Activated naive CD8-positive, alpha-beta T cell treated with anti-CD3 and anti-CD28 coated beads, Interleukin-2, amount 10 ng/mL, durations not matched to agents 7 days and 5 days (primary cell): ENCODE data around the gene KSR2. TPM values are rescaled to one million over a fixed set of nuclear protein-coding genes. Genes with fewer than 3 reads are reported as not detected.
"Not testable (repeated sequence)": the region's sequence is repeated elsewhere in the genome, so short reads cannot be mapped to it uniquely, and the experiment has no call there.

ENCODE experiments used
- ATAC-seq: fragments of 150-1000 bp; cut with Tn5 transposase; one replicate; pipeline ENCODE4 v1.10.0; 2021; ENCODE audit warnings: low read depth, moderate library complexity
- POLR2A ChIA-PET: fragments of 350-600 bp; sonication (Branson Sonifier 250); formaldehyde crosslinking; loops from one replicate; lab custom pipeline; 2021; ENCODE audit warnings: antibody characterized with exemption; lab: Charles Lee
- DNase-seq: peaks from one replicate; pipeline ENCODE4 v3.0.0; 2021
- H3K27ac Mint-ChIP-seq: one replicate; pipeline ENCODE4 v1.8.0; 2022; ENCODE audit warnings: mild to moderate bottlenecking, mixed read lengths
- H3K27me3 Mint-ChIP-seq: one replicate; pipeline ENCODE4 v1.8.0; 2022; ENCODE audit warnings: mild to moderate bottlenecking, moderate library complexity, mixed read lengths
- H3K36me3 Mint-ChIP-seq: one replicate; pipeline ENCODE4 v1.8.0; 2021; ENCODE audit warnings: mild to moderate bottlenecking, mixed read lengths
- H3K4me1 Mint-ChIP-seq: one replicate; pipeline ENCODE4 v1.8.0; 2021; ENCODE audit warnings: mixed read lengths
- H3K4me3 Mint-ChIP-seq: one replicate; pipeline ENCODE4 v1.8.0; 2022; ENCODE audit warnings: mild to moderate bottlenecking, moderate library complexity, mixed read lengths
- H3K9me3 Mint-ChIP-seq: one replicate; pipeline ENCODE4 v1.8.0; 2021; ENCODE audit warnings: mixed read lengths
- total RNA-seq, 2 experiments: library from RNA; stranded (reverse); gene quantifications; one replicate each; pipeline ENCODE4 v1.2.3, GENCODE V29; 2021

KSR2 gene
- total RNA-seq, 2 experiments from 2014 or later: not detected

DNA sequence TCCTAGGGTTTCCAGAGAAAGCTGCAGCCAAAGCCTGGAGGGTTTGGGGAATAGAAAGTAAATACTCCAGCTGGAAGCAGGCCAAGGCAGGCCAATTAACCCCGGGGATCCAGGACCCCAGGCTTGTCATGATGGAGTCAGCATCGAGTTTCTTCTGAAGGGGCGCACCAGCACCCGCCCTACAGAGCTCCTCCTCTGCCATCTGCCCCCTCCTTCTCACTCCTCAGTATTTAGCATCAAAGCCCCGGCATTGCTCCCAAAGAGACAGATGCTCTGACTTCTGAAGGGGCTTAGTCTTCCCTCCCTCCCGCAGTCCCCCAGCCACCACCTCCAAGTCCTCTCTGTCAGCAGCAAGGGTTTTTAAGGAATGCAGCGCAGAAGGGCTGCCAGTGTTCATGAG is 322.3 kb downstream of the KSR2 start:
- no peaks in the 10 kb centered on the region for H3K36me3 Mint-ChIP-seq
- no peaks in the 10 kb centered on the region for H3K4me1 Mint-ChIP-seq
- H3K27ac Mint-ChIP-seq: no peak overlapping the region
- ATAC-seq (no peak), DNase-seq (no peak)
- peaks cover 3% of the 10 kb centered on the region for H3K9me3 Mint-ChIP-seq
- H3K4me3 Mint-ChIP-seq: no peak overlapping the region
- POLR2A ChIA-PET: no interaction called here
- no peaks in the 10 kb centered on the region for H3K27me3 Mint-ChIP-seq

DNA sequence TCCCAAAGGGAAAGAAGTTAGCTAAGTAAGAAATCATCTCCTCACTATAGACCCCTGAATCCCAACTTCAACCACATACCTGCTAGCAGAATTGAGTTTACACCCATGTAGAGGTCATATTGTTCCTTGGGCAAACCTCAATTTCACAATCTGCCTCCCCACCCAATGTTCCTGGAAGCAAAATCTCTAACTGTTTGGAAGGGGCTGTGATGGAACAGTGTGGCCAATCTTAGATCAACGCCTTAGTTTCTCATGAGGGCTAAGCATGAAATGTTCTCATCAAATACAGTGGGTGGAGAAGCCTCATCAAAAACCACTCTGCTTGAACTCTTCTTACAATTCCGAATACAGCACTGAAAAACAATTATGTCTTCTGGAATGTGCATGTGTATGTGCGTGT is 323.3 kb downstream of the KSR2 start:
- no peak for DNase-seq
- no peaks in the 10 kb centered on the region for H3K27me3 Mint-ChIP-seq
- no peak for ATAC-seq
- no peaks in the 10 kb centered on the region for H3K9me3 Mint-ChIP-seq
- H3K4me1 Mint-ChIP-seq: no peaks in the 10 kb centered on the region
- H3K27ac Mint-ChIP-seq: no peak overlapping the region
- H3K4me3 Mint-ChIP-seq: no peak overlapping the region
- POLR2A ChIA-PET: no interaction called here
- no peaks in the 10 kb centered on the region for H3K36me3 Mint-ChIP-seq

GRCh38 chr12:117643971-117644370 is 324.8 kb downstream of the KSR2 start:
- H3K27me3 Mint-ChIP-seq: no peaks in the 10 kb centered on the region
- DNase-seq (no peak), ATAC-seq (no peak)
- no peak overlapping the region for H3K4me3 Mint-ChIP-seq
- H3K36me3 Mint-ChIP-seq: no peaks in the 10 kb centered on the region
- H3K9me3 Mint-ChIP-seq: no peaks in the 10 kb centered on the region
- H3K4me1 Mint-ChIP-seq: no peaks in the 10 kb centered on the region
- H3K27ac Mint-ChIP-seq: no peak overlapping the region
- POLR2A ChIA-PET: no interaction called here

DNA sequence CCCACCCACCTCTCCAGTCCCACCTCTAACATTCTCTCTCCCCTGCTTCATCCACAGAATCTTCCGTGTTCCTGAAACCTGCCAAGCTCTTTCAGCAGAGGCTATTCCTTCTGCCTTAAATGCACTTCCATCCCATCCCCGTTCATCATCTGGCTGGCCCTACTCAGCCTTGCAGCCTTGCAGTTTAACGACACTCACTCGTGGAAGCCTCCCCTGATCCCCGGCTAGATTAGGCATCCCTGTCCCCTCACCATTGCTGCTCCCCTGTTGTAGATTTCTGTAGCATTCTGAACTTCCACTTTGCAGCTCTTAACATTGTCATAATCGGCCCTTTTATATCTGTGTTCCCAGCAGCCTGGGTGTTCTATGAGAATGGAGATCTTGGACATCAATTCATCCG is 326.9 kb downstream of the KSR2 start:
- no peak for DNase-seq
- H3K27ac Mint-ChIP-seq: no peak overlapping the region
- no peak overlapping the region for H3K4me3 Mint-ChIP-seq
- H3K4me1 Mint-ChIP-seq: no peaks in the 10 kb centered on the region
- H3K36me3 Mint-ChIP-seq: no peaks in the 10 kb centered on the region
- POLR2A ChIA-PET: no interaction called here
- H3K9me3 Mint-ChIP-seq: peaks cover 2% of the 10 kb centered on the region
- no peak for ATAC-seq
- H3K27me3 Mint-ChIP-seq: no peaks in the 10 kb centered on the region

DNA sequence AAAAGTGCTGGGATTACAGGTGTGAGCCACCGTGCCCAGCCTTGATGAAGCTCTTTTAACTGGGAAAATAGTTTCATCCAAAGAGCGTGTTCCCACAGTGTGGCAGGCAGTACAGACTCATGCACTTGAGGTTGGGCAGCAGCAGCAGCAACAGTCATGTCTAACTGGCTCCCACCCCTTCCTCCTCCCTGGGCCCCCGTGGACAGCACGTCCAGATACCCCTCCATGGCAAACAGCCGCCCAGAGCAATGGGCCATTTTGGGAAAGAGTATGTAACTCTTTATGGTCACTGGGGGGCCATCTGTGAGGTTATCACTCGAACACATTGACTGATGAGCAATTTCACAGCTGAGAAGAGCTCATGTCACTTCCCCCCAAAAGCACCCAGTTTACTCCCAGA is 328.3 kb downstream of the KSR2 start:
- no peaks in the 10 kb centered on the region for H3K36me3 Mint-ChIP-seq
- peaks cover 4% of the 10 kb centered on the region for H3K9me3 Mint-ChIP-seq
- no peak overlapping the region for H3K4me3 Mint-ChIP-seq
- ATAC-seq (no peak), DNase-seq (no peak)
- H3K4me1 Mint-ChIP-seq: no peaks in the 10 kb centered on the region
- H3K27ac Mint-ChIP-seq: no peak overlapping the region
- no peaks in the 10 kb centered on the region for H3K27me3 Mint-ChIP-seq
- POLR2A ChIA-PET: no interaction called here

- H3K27me3 Mint-ChIP-seq: no peaks in the 10 kb centered on the region
- DNase-seq: no peak
- H3K4me3 Mint-ChIP-seq: no peak overlapping the region
- ATAC-seq: no peak
- H3K36me3 Mint-ChIP-seq: no peaks in the 10 kb centered on the region
- H3K27ac Mint-ChIP-seq: no peak overlapping the region
- peaks cover 3% of the 10 kb centered on the region for H3K9me3 Mint-ChIP-seq
- no peaks in the 10 kb centered on the region for H3K4me1 Mint-ChIP-seq
- POLR2A ChIA-PET: no interaction called here
Observed at GRCh38 chr12:117629454-117629853, 339.3 kb downstream of the KSR2 start.

- DNase-seq, ATAC-seq, H3K4me3 Mint-ChIP-seq, H3K9me3 Mint-ChIP-seq, POLR2A ChIA-PET, H3K27ac Mint-ChIP-seq, H3K27me3 Mint-ChIP-seq, H3K4me1 Mint-ChIP-seq, H3K36me3 Mint-ChIP-seq: not testable (repeated sequence)
Observed at GRCh38 chr12:117628711-117629110, 340.1 kb downstream of the KSR2 start.

DNA sequence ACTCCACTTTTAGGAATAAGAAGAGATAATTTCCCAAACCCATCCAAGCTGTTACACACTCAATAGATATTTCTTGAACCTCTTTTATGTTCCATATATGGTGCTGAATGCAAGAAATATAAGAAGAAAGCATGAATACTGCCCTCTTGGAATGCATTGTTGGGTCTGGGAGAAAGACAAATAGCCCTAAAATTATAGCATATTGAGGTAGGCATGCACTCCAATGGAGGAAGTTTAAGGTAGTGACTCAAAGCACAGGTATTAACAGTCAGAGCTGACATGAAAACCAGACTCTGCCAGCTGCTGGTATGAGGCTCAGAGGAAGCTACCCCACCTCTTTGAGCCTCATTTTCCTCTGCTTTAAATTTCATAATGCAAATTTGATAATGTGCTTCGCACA is 346.0 kb downstream of the KSR2 start:
- POLR2A ChIA-PET: no interaction called here
- Mint-ChIP-seq H3K9me3 (peaks cover 5% of the 10 kb centered on the region), H3K36me3 (no peaks in the 10 kb centered on the region), H3K4me1 (no peaks in the 10 kb centered on the region), H3K27ac (no peak overlapping the region), H3K27me3 (no peaks in the 10 kb centered on the region), H3K4me3 (no peak overlapping the region)
- DNase-seq: no peak
- ATAC-seq: no peak

DNA sequence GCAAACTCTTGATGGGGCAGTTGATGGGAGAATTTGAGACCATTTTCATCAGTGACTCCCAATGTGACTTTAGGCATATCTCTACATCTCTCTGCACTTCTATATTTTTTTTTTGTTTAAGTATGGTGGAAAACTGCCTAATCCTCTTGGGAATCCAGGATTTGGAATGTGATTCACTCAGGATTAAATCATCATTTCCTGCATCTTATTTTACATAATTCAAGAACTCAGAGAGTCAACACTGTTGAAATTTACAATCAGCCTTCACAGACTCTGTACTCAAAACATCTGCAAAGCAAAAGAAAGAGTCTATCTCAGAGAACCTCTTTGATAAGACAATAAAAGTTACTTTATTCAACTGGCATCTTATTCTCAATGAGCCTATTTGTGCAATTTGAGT is 346.7 kb downstream of the KSR2 start:
- Mint-ChIP-seq H3K4me3 (no peak overlapping the region), H3K27ac (no peak overlapping the region), H3K9me3 (peaks cover 5% of the 10 kb centered on the region), H3K27me3 (no peaks in the 10 kb centered on the region), H3K36me3 (no peaks in the 10 kb centered on the region), H3K4me1 (no peaks in the 10 kb centered on the region)
- DNase-seq (no peak), ATAC-seq (no peak)
- POLR2A ChIA-PET: no interaction called here

DNA sequence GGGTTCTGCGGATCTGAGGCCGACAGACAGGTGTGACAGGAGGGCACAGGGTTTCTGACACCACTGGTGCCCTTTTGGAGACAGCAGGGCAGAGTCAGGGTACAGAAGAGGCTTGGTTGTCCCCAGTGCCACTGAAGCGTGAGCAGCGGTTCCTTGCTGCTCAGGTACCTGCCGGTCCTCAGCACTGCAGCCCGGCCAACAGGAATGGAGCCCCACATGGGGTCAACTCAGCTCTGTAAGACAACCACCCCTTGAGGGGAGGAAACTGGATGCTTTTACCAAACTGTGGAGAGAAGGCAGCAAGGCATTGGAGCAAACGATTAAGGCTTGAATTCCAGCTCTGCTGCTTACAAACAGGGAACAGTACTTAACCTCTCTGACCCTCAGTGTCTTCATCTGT is 361.0 kb downstream of the KSR2 start:
- Mint-ChIP-seq H3K27ac (no peak overlapping the region), H3K9me3 (no peaks in the 10 kb centered on the region), H3K27me3 (no peaks in the 10 kb centered on the region), H3K4me3 (no peak overlapping the region), H3K36me3 (no peaks in the 10 kb centered on the region), H3K4me1 (no peaks in the 10 kb centered on the region)
- no peak for ATAC-seq
- POLR2A ChIA-PET: no interaction called here
- no peak for DNase-seq

DNA sequence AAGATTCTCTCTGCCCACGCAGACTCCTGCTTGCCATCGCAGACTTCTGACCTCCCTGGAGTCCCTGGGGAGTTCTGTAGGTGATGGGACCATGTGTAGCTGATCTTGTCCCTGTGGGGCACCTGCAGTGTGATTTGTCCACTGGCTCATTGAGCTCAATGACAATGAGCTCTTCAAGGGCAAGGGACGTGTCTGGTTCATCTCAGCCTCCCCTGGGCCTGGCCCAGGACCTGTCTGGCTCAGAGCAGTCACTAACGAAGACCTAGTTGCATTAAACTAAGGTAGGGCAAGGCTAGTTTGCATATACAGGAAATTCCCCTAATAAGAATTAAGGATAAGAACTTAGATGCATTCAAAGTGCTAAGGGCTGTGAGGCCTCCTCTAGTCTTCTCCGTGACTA is 361.8 kb downstream of the KSR2 start:
- H3K4me3 Mint-ChIP-seq: no peak overlapping the region

GRCh38 chr12:117606024-117606423 is 362.8 kb downstream of the KSR2 start:
- POLR2A ChIA-PET: no interaction called here
- no peaks in the 10 kb centered on the region for H3K36me3 Mint-ChIP-seq
- H3K4me3 Mint-ChIP-seq: no peak overlapping the region
- DNase-seq: no peak
- ATAC-seq: no peak
- no peak overlapping the region for H3K27ac Mint-ChIP-seq
- H3K4me1 Mint-ChIP-seq: no peaks in the 10 kb centered on the region
- H3K9me3 Mint-ChIP-seq: no peaks in the 10 kb centered on the region
- H3K27me3 Mint-ChIP-seq: no peaks in the 10 kb centered on the region

More for the DNA sequence above, 361.8 kb downstream of the KSR2 start:
- POLR2A ChIA-PET: no interaction called here
- Mint-ChIP-seq H3K27me3 (no peaks in the 10 kb centered on the region), H3K27ac (no peak overlapping the region), H3K4me1 (no peaks in the 10 kb centered on the region), H3K9me3 (no peaks in the 10 kb centered on the region), H3K36me3 (no peaks in the 10 kb centered on the region)
- DNase-seq: no peak
- no peak for ATAC-seq

DNA sequence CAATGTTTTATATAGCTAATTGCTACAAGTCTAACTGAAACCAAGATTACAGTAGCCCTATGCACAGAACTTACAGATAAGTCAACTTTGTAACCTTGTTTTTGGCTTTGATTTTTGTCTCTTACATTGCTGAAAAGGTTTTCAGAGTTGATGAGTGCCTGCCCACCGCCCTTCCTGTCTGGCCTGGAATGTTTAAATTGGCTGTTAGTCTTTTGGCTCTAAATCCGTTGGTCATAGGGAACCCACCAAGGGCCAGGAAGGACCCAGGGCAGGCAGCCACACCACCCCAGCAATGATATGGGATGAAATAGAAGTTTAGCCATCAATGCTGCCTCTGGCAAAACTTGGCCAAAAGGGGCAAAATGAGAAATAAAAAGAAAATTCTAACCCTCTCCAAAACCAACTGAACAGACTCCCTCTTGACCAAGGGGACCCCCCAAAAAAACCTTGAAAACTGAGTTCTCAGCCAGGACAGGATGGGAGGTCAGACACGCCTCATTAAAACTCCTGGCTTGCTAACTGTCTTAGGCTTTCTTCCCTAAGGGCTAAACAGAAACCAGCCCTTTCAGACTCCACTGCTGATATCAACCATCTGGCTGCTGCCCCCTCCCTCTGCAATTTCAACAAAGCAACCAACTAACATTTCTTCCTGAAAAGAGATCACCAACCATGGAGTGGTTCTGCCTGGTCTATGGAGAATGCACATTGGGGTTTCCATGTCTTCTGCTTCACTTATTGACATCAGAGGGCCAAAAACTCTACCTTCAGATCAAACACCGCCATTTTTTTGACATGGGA is 365.3 kb downstream of the KSR2 start:
- ATAC-seq: no peak

GRCh38 chr12:117599849-117600248 is 368.9 kb downstream of the KSR2 start:
- Mint-ChIP-seq H3K4me3 (no peak overlapping the region), H3K27ac (no peak overlapping the region), H3K36me3 (no peaks in the 10 kb centered on the region), H3K27me3 (no peaks in the 10 kb centered on the region), H3K9me3 (no peaks in the 10 kb centered on the region), H3K4me1 (no peaks in the 10 kb centered on the region)
- ATAC-seq (no peak), DNase-seq (no peak)
- POLR2A ChIA-PET: no interaction called here

More for the DNA sequence above, 365.3 kb downstream of the KSR2 start:
- no peaks in the 10 kb centered on the region for H3K36me3 Mint-ChIP-seq
- H3K27me3 Mint-ChIP-seq: no peaks in the 10 kb centered on the region
- no peak for DNase-seq
- POLR2A ChIA-PET: no interaction called here
- no peaks in the 10 kb centered on the region for H3K4me1 Mint-ChIP-seq
- H3K4me3 Mint-ChIP-seq: no peak overlapping the region
- H3K27ac Mint-ChIP-seq: no peak overlapping the region
- no peaks in the 10 kb centered on the region for H3K9me3 Mint-ChIP-seq
